ENCODE results near the gene PDE5A. TPM values are rescaled to one million over a fixed set of nuclear protein-coding genes. Genes with fewer than 3 reads are reported as not detected.

PDE5A gene
- total RNA-seq, 1 experiment from 2014 or later = 5.0 TPM

DNA sequence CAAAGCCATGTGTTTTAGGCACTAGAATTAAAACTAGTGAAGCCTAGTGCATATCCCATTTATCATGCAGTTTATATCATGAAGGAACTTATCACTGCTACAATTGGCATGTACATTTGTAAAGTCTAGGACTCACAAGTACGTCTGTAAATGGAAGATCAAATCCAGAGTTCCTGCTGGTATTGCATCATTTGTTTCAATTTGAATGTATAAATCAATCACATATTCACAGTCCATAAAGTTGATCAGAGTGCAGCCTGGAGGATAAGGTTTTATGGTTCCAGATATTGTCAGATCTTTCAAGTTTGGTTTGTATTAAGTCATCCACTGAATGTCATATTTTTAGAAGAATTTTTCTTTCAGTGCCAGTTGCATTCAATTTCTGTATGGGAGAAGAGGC is 32.6 kb upstream of the PDE5A start:
- H3K27me3 ChIP-seq (ENCODE audit: insufficient read depth, low read length) = no peaks in the 10 kb centered on the region
- H3K4me1 ChIP-seq (ENCODE audit: control insufficient read depth in 1 of 2, insufficient read depth in 2 of 2, low read length in 2 of 2) = peaks cover 0 to 10% of the 10 kb centered on the region in 2 experiments; a peak in 2 of 4 replicates
- H2AFZ ChIP-seq (ENCODE audit: low read depth, low read length, poor library complexity, severe bottlenecking) = no peak overlapping the region
- TF ChIP-seq SIN3A (IDR thresholded peaks at IDR 0.05; ENCODE audit: low read depth) (no peak), CBX3 (IDR thresholded peaks at IDR 0.05; ENCODE audit: low read depth) (no peak)
- TF ChIP-seq, protein P1, sequence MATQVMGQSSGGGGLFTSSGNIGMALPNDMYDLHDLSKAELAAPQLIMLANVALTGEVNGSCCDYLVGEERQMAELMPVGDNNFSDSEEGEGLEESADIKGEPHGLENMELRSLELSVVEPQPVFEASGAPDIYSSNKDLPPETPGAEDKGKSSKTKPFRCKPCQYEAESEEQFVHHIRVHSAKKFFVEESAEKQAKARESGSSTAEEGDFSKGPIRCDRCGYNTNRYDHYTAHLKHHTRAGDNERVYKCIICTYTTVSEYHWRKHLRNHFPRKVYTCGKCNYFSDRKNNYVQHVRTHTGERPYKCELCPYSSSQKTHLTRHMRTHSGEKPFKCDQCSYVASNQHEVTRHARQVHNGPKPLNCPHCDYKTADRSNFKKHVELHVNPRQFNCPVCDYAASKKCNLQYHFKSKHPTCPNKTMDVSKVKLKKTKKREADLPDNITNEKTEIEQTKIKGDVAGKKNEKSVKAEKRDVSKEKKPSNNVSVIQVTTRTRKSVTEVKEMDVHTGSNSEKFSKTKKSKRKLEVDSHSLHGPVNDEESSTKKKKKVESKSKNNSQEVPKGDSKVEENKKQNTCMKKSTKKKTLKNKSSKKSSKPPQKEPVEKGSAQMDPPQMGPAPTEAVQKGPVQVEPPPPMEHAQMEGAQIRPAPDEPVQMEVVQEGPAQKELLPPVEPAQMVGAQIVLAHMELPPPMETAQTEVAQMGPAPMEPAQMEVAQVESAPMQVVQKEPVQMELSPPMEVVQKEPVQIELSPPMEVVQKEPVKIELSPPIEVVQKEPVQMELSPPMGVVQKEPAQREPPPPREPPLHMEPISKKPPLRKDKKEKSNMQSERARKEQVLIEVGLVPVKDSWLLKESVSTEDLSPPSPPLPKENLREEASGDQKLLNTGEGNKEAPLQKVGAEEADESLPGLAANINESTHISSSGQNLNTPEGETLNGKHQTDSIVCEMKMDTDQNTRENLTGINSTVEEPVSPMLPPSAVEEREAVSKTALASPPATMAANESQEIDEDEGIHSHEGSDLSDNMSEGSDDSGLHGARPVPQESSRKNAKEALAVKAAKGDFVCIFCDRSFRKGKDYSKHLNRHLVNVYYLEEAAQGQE (IDR thresholded peaks at IDR 0.05; ENCODE audit: low read depth) = no peak
- TF ChIP-seq, protein P2, sequence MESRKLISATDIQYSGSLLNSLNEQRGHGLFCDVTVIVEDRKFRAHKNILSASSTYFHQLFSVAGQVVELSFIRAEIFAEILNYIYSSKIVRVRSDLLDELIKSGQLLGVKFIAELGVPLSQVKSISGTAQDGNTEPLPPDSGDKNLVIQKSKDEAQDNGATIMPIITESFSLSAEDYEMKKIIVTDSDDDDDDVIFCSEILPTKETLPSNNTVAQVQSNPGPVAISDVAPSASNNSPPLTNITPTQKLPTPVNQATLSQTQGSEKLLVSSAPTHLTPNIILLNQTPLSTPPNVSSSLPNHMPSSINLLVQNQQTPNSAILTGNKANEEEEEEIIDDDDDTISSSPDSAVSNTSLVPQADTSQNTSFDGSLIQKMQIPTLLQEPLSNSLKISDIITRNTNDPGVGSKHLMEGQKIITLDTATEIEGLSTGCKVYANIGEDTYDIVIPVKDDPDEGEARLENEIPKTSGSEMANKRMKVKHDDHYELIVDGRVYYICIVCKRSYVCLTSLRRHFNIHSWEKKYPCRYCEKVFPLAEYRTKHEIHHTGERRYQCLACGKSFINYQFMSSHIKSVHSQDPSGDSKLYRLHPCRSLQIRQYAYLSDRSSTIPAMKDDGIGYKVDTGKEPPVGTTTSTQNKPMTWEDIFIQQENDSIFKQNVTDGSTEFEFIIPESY (IDR thresholded peaks at IDR 0.05; ENCODE audit: extremely low read depth, insufficient replicate concordance, low read length) = no peak
- CTCF ChIA-PET = no interaction called here
- DNase-seq (ENCODE audit: low read depth, low spot score) (no peak), ATAC-seq (no peak)
- no peak overlapping the region for H3K27ac ChIP-seq (ENCODE audit: low read depth, low read length)
- H3K9me3 ChIP-seq (ENCODE audit: control insufficient read depth in 1 of 2, insufficient read depth in 1 of 2, low read depth in 1 of 2, low read length in 2 of 2) = no peaks in the 10 kb centered on the region
- H3K9me2 ChIP-seq (ENCODE audit: insufficient read depth) = no peaks in the 10 kb centered on the region
- no peak overlapping the region for H3K9ac ChIP-seq (ENCODE audit: low read length)
- no TSS peak for BruUV-seq (replicated peaks)
- no peaks in the 10 kb centered on the region for H3K36me3 ChIP-seq (ENCODE audit: control insufficient read depth in 1 of 2, insufficient read depth in 2 of 2, low read length in 2 of 2)
- no peaks in the 10 kb centered on the region for H3K79me2 ChIP-seq (ENCODE audit: insufficient read depth, low read length)
- RAD21 ChIA-PET (ENCODE audit: low non-redundant PET in 1 of 2, low total read pairs in 2 of 2, uncharacterized antibody in 2 of 2, unreplicated experiment in 2 of 2) = no interaction called here
- POLR2A ChIA-PET = no interaction called here
- H3K4me3 ChIP-seq (replicated peaks in 1 of 2; ENCODE audit: low read depth in 1 of 2, low read length in 2 of 2) = no peak overlapping the region
- H4K20me1 ChIP-seq (ENCODE audit: insufficient read depth) = no peaks in the 10 kb centered on the region
- intact Hi-C loops (cut with micrococcal nuclease) = no loop called here
- H3K4me2 ChIP-seq (ENCODE audit: low read length) = no peak overlapping the region
